HG03439 (cell line): Measurements from ENCODE around the gene ELP5.

Experiments used
- ATAC-seq: cut with Tn5 transposase; IDR thresholded peaks from one replicate; pipeline ENCODE4 v1.9.1; 2021; ENCODE audit warnings: mild to moderate bottlenecking, moderate library complexity; ENCODE audit not compliant: unreplicated experiment

Gene ELP5

DNA sequence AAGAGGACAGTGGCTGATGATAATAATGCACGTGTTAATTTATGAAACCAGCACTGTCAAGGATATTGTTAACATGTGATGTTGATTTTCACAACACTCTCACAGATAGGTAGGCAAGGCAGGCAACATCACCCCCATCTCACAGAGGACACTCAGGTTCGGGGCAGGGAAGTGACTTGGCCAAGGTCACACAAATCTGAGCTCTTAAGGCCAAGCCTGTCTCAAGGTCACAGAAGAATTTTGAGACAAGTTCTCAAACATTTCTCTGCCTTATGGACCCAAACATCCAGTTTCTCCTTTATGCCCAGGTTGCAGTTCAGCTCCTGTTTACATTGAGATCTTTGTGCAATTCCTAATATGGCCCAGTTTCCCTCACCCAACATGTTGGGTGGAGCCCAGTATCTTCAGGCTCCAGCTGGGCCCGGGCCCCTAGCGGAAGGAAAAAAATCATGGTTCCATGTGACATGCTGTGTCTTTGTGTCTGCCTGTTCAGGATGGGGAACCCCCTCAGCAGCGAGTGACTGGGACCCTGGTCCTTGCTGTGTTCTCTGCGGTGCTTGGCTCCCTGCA, 30.8 kb downstream of the ELP5 start:
- ATAC-seq = no peak

DNA sequence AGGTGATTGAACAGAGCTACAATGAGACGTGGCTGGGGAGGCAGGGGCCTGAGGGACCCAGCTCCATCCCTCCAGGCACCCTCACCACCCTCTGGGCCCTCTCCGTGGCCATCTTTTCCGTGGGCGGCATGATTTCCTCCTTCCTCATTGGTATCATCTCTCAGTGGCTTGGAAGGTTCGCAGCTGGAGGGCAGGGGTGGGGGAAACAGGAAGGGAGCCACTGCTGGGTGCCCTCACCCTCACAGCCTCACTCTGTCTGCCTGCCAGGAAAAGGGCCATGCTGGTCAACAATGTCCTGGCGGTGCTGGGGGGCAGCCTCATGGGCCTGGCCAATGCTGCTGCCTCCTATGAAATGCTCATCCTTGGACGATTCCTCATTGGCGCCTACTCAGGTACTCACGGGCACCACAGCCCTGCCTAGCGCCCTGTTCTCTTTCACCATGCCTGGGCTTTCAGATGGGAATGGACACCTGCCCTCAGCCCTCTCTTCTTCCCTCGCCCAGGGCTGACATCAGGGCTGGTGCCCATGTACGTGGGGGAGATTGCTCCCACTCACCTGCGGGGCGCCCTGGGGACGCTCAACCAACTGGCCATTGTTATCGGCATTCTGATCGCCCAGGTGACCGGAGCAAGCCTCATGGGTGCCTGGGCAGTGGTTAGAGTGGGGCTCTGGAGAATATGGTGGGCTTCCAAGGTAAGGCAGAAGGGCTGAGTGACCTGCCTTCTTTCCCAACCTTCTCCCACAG, 31.6 kb downstream of the ELP5 start:
- no peak for ATAC-seq

DNA sequence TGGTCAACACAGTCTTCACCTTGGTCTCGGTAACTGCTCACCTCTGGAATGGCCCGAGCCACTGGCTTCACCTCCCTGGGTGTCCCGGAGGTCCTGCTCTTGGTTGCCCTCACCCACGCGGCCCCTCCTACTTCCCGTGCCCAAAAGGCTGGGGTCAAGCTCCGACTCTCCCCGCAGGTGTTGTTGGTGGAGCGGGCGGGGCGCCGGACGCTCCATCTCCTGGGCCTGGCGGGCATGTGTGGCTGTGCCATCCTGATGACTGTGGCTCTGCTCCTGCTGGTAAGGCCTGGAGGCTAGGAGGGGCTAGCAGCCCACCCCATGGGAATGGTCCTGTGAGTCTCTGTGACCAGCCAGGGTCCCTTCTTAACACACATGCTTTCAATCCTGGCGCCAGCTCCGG, 32.9 kb downstream of the ELP5 start:
- ATAC-seq = no peak

DNA sequence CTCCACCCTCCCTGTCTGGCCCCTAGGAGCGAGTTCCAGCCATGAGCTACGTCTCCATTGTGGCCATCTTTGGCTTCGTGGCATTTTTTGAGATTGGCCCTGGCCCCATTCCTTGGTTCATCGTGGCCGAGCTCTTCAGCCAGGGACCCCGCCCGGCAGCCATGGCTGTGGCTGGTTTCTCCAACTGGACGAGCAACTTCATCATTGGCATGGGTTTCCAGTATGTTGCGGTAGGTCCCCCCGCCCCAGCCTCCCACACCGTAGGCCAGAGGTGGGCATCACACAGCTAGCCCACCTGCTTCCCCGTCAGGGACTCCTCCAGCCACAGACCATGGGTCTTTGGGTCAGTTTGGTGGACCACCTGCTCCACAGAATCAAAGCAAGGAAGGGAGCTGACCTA, 33.7 kb downstream of the ELP5 start:
- no peak for ATAC-seq

DNA sequence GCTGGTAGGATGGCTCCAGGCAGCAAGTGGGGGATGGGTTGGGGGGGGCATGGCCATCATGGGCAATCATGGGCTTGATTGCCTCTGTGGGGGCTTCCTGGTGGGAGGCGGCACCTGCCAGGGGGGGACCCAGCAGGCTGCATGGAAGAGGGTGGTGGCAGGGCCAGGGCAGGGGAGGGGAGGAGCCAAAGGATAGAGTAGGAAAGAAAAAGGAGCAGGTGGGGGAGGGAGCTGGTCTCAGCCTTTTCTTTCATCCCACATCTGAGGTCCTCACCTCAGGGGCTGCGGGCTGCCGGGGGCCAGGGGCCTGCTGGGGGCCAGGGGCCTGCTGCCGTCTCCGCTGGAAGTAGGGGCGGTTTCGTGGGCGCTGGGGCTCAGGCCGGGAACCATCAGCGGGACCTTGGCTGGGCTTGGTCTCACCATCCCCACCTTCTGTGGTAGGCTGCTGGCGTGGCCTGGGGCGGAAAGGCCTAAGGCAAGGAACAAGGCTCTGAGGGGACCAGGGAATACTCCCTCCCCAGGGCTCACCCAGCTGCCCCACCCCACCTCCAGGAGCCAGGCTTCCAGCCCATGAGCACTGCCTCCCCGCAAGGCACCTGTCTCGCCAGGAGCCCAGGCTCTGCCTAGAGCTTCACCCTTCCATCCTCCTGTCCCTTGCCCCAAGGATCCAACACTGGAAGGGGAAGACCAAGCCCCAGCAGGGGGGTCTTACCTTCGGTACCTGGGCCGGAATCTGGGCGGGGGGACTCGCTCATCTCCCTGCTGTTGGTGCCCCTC, 37.4 kb downstream of the ELP5 start:
- ATAC-seq = no peak

DNA sequence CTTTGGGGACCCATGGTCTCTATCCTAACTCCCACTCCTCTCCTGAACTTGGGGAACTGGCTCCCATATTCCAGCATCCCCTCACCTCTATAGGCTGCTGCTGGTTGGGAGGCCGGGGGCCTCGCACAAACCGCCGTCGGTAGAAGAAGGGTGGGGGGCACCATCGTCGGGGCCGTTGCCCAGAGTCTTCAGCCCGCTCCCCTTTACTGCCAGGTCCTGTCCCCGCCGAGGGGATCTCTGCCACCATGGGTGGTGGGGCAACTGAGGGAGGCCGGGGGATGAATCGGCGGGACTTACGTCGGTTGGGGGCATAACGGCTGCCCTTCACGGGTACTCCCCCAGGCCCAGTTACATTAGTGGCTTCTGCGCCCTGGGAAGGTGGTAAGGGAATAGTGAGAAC, 38.2 kb downstream of the ELP5 start:
- ATAC-seq = no peak

DNA sequence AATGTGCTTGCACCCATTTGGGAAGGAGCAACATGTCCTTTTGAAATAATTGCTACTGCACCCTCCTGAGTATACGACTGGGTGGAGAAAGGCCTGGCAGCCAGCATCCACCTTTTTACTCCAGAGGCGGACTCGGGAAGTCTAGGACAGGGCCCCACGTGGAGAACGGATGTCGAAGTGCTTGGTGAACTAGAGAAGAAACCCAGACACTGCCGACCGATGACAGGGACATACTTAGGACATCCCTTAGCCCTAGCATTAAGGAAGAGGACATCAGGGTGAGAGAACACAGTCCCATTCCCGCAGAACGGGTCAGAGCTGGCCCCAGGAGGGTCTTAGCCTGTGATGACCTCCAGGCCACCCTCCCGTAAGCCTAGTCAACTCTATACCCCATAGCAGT, 38.7 kb downstream of the ELP5 start:
- no peak for ATAC-seq

DNA sequence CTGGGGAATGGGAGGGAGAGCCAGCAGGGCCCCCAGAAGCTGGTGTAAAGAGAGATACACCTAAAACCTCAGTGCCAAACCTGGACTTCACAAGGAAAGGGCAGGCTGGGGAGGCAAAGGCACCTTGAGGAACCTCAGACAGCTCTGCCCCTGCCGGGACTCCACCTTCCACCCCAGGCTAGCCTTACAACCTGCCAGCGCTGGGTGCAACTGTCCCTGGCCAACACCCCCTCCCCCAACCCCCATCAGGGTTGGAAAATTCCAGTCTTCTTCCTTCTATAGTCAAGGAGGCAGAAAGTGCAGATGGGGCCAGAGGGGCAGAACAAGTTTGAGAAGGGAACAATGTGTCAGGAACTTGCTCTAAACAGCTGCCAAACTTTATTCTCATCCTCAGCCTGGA, 40.2 kb downstream of the ELP5 start:
- no peak for ATAC-seq

DNA sequence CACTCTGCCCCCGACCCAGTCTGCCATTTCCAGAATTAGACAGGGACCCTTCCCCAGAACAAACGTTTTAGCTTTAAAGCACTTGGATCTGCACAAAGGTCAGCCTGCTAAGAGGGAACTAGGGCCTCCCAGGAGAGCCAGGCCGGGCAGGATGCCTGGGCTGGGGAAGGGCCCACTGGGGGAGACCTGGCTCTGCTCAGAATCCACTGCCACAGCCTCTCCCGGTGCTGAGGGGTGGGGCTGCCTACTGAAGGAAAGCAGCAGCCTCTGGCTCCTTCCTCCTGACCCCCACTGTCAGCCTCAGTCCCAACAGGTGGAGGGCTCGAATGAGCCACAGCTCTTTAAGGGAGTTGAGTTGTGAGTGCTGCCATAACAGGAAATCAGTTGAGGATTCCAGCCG, 40.7 kb downstream of the ELP5 start:
- no peak for ATAC-seq

DNA sequence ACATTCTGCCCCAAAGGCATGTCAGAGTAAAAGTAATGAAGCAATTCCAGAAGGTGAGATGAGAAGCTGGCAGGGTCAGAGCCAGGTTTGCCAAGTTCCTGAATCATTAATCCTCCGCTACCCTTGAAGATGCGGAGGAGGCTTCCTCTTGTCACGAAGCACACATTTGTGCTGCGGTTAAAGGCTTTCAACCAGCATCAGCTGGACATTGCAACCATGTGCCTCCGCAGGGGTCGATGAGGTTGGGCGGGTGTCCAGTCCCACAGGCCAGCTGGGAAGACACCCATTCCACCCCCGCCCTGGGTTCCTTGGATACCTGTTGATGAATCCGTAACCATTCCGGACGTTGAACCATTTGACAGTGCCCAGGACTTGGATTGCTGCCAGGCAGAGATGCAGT, 41.1 kb downstream of the ELP5 start:
- ATAC-seq = no peak

DNA sequence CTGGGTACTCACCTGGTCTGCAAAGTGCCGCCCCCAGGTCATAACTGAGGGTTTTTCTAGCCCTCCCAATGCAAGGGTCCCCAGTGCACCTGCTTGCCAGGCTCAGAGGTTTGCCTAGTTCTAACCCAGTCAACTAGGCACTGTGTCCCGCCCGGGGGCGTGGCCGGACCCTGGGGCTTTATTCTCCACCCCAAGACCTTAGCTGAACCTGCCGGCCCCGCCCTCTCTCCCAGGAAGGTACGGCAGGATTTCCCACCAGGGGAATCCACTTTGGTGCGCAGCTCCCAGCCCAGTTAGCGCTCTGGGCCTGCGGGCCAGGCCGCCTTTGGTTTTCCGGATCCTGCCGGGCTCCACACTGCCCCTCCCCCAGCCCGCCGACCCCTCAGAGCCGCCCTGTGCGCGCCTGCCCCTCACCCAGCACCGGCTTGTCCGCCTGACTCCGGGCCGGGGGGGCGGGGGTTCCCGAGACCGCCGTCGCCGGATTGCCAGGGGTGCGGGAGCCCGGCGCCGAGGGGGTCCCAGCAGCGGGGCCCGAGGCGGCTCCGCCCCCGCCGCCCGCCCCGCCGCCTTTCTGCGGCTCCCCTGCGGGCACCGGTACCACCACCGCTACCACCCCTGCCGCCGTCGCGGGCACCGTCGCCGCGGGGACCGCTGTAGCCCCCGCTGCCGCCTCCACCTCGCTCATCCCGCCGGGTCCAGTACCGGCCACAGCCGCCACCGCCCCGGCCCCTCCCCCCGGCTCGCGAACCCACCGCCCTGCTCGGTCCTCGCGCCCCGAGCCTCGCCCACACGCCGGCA, 42.0 kb downstream of the ELP5 start:
- ATAC-seq = no peak

DNA sequence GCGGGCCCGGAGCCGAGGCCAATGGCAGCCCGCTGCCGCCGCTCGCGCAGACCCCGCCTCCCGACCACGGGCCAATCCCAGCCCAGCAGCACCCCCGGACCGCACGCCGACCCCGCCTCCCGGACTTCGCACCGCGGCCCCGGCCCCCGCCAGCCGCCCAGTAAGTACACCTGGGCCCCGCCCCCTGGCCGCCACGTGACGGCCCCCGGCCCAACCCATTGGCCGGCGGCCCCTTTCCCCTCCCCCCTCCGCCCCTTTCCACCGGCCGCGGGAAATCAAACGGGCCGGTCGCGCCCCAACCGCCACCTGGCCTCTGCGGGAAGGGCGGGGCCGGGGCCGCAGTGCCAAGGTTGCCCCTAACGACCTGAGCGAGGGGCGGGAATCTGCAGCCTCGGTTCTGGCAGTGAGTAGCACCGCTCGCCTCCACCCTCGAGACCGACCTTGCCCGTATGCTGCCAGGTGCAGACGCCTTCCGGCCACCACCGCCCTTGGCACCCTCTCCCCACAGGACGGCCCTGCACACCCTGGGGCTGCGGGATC, 42.7 kb downstream of the ELP5 start, which contains the start of gene YBX2:
YBX2 (minus strand) TSS at position 26 of the 540 bp plus-strand sequence. CDS start 139 bp downstream, outside the sequence.
- ATAC-seq = no peak

DNA sequence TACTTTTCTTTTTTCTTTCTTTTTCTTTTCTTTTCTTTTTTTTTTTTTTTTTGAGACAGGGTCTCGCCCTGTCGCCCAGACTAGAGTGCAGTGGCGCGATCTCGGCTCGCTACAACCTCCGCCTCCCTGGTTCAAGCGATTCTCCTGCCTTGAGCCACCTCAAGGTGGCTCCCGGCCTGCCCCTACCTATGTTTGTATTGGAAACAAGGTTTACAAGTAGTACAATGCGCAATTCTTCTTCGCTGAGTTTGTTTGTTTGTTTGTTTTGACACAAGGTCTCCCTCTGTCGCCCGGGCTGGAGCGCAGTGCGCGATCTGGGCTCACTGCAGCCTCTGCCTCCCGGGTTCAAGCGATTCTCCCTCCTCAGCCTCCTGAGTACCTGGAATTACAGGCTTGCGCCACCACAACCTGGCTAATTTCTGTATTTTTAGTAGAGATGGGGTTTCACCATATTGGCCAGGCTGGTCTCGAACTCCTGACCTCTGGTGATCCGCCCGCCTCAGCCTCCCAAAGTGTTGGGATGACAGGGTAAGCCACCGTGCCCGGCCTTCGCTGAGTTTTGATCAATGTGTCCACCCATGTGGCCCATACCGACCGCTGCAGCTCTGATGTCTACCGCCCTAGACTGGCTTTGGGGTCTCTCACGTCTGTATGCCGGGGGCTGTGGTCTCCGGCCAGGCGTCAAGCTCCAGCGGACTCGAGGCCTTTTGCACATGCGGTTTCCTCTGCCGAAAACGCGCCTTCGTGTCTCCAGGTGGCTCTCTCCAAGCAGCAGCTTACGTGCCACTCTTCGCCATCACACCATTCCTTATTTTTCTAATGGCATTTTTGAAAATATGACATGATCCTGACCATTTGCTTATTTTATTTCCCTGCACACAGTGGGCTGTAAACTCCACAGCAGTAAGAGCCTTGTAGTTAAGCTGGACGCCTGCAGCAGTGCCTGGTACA, 43.5 kb downstream of the ELP5 start:
- no peak for ATAC-seq

DNA sequence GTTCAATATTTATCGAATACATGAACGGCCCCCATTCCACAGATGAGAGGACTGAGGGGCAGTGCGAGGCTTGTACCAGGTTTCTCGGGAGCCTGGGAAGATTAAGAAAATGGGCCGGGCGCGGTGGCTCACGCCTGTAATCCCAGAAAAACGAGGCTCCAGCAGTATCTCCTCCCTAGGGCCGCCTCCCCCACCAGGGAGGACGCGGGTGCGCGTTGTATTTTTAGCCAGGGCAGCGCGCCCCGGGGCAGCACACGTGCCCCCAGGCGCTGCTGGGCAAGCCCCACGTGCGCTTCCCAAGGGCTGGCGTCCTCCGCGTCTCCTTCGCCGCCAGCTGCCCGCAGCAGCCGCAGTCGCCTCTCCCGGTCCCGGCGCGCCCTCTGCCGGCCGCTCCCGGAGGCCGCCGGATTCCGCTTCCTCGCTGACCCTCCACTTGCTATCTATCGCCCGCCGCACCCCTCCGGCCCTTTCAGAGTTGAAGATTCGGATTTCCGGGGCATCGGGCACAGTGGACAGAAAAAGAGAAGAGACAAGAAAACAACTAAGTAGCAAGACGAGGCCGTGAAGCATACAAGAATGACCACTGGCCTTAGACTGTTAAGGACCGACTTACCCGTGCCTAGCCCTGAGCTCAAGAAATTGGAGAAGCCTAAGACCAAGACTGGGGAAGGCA, 44.3 kb downstream of the ELP5 start:
- peak; percentile 64 for ATAC-seq

DNA sequence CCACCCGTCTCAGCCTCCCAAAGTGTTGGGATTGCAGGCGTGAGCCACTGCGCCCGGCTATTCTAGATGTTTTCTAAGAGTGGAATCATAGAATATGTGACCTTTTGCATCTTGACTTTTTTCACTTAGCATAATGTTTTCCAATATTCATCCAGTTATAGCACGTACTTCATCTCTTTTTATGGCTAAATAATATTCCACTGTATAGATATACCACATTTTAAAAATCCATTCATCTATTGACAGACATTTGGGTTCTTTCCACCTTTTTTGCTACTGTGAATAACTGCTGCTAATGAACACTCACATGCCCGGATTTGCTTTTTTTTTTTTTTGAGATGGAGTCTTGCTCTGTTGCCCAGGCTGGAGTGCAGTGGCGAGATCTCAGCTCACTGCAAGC, 52.2 kb downstream of the ELP5 start:
- no peak for ATAC-seq

DNA sequence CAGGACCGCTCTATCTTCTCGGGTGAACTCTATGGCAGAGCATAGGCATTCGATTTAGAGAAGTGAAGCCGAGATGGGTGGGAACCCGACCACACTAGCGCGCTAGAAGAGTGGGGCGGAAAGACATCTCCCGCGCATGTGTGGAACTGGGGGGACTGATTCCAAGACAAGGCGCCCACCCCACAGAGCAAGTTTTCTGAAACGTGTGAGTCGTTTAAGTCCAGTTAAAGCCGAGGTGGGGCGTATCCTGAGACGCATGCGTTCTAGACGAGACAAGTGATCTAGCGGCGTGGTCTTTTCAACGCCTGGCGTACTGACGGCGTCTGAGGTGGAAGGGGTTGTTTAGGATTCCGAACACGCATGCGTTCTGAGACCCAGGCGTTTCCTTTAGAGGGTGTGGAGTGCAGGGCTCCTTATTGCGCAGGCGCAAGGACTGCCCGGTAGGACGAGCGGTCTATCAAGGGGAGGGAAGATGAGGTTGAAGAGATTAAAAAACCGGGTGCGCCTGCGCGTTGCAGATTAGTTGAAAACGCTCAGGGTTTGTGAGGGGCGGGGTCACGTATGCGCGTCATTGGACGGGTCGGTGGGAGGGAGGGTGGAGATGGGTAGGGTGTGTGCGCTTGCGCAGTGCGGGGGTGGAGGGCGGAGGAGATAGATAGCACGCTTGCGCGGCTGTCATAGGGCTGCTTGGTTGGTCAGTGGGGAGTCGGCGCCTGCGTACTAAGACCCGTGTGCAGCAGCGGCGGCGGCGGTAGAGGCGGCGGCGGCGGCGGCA, 55.1 kb downstream of the ELP5 start, which contains the start of gene EIF5A:
EIF5A (plus strand) TSS at position 718 of the 775 bp plus-strand sequence. CDS start 2,008 bp downstream, outside the sequence.
- peak; percentile 68 for ATAC-seq

DNA sequence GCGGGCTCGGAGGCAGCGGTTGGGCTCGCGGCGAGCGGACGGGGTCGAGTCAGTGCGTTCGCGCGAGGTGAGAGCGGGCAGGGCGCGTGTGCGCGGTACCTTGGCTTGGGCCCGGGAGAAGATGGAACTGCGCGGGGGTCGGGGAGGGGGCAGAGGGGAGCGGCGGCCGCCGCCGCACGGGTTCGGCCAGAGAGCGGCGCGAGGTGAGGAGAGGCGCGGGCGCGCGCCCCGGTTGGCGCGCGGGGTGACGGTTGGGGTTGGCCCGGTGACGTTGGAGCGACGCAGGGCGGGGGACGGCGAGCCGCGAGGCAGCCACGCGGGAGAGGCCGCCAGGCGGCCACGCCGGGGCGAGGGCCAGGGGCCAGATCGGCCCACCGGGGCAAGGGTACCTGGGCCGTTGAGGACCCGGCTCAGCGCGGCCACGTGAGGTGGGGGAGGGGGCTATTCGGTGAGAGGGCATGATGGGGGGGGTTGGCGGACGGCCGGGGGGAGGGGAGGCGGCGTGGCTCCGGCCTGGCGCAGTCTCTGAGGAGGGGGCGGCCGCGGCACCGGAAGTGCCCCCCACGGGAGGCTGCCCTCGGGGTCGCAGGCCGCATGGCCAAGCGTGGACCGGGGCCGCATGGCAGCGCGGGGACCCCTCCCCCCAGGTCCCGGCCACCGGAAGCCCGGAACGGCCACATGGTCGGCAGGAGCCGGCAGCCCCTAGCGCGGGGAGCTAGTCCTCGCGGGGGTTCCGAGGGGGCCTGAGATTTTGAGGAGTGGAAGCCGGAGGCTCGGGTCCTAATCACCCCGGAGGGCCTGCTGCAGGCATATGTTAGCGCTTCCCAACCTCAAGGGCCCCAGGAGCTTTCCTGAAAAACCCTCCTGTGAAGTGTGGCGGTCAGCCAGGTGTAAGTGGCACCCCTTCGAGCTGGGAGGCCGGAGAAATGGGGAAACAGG, 55.9 kb downstream of the ELP5 start:
- no peak for ATAC-seq
